K562 (cell line): ENCODE results near the gene TUBA4B. TPM values are rescaled to one million over a fixed set of nuclear protein-coding genes. Genes with fewer than 3 reads are reported as not detected.
A peak's percentile ranks its signal among the peaks of the same experiment; 100 is the strongest.

Experiments used
- ATAC-seq: fragments of 200-7000 bp; cut with Tn5 transposase; 3 replicates; pipeline ENCODE4 v1.9.1; 2020; ENCODE audit warnings: moderate library complexity
- BruUV-seq: library from RNA; stranded (reverse); fragments of 400-500 nt; replicated peaks from 2 replicates; lab custom pipeline; 2021; lab: Mats Ljungman, UMichigan
- CTCF ChIA-PET: fragments of 300-600 bp; formaldehyde crosslinking; extraction: SDS; loops from one replicate; lab custom pipeline; 2021; ENCODE audit warnings: low intra/inter-chr PET ratio; lab: Yijun Ruan, JAX
- POLR2A ChIA-PET: fragments of 300-600, 350-650 bp; sonication (Branson Sonifier 250); formaldehyde crosslinking; extraction: SDS; loops from one replicate; lab custom pipeline; 2021; ENCODE audit warnings: antibody characterized with exemption, inconsistent platforms; lab: Yijun Ruan, JAX
- DNase-seq, 4 experiments: peaks; one replicate each; pipeline versions ENCODE4 v3.0.0 to v3.0.0-alpha.2; 2011 to 2018; ENCODE audit warnings: low spot score in 3 of 4, mixed read lengths in 3 of 4; ENCODE audit errors: extremely low read depth in 1 of 4
- FAIRE-seq: peaks from 2 replicates; lab custom pipeline; 2011; peaks lifted over from hg19 to GRCh38; lab: Jason Lieb, UNC
- H2AFZ ChIP-seq: 2 replicates; pipeline ENCODE4 v1.6.0; 2011; ENCODE audit warnings: low read depth, low read length, control low read depth, inconsistent platforms
- H3K27ac ChIP-seq: fragments of 200-600 bp; 3 replicates; pipeline ENCODE4 v1.8.0; 2011; ENCODE audit warnings: low read depth, mild to moderate bottlenecking, control low read depth, inconsistent platforms, low read length, moderate library complexity, mixed read lengths; ENCODE audit errors: extremely low read depth
- H3K27me3 ChIP-seq, 2 experiments: fragments of 300-600 bp in 1 of 2; 2 replicates in 1 of 2; 3 replicates in 1 of 2; pipeline versions ENCODE4 v1.6.0 to v1.8.0; 2011; ENCODE audit warnings: inconsistent platforms in 2 of 2, low read length in 2 of 2, mild to moderate bottlenecking in 1 of 2, mixed read lengths in 1 of 2, moderate library complexity in 1 of 2; ENCODE audit not compliant: control insufficient read depth in 2 of 2, insufficient read depth in 2 of 2
- H3K36me3 ChIP-seq: fragments of 300-600 bp; 3 replicates; pipeline ENCODE4 v1.8.0; 2011; ENCODE audit warnings: mild to moderate bottlenecking, low read length, inconsistent platforms; ENCODE audit not compliant: control insufficient read depth, insufficient read depth
- H3K4me1 ChIP-seq, 2 experiments: fragments of 200-600 bp in 1 of 2; replicated peaks in 1 of 2; 2 replicates in 1 of 2; 3 replicates in 1 of 2; pipeline versions ENCODE4 v1.5.1 to v1.8.0; 2011; ENCODE audit warnings: inconsistent platforms in 2 of 2, low read length in 2 of 2, mild to moderate bottlenecking in 1 of 2, mixed read lengths in 1 of 2, moderate library complexity in 1 of 2; ENCODE audit not compliant: control insufficient read depth in 2 of 2, insufficient read depth in 2 of 2
- H3K4me2 ChIP-seq: 2 replicates; pipeline ENCODE4 v1.6.1; 2011; ENCODE audit warnings: low read length, control low read depth, inconsistent platforms, mixed read lengths; ENCODE audit not compliant: insufficient read depth
- H3K4me3 ChIP-seq: fragments of 200-600 bp; sonication (generic), shearing (Covaris generic); 2 replicates; pipeline ENCODE4 v1.5.1; 2016; ENCODE audit warnings: control low read depth, inconsistent platforms
- H3K79me2 ChIP-seq: fragments of 200-600 bp; 3 replicates; pipeline ENCODE4 v1.8.0; 2011; ENCODE audit warnings: low read length, inconsistent platforms; ENCODE audit not compliant: control insufficient read depth, insufficient read depth
- H3K9ac ChIP-seq, 2 experiments: 2 replicates each; pipeline versions ENCODE4 v1.6.0 to v1.6.1; 2011; ENCODE audit warnings: low read depth in 2 of 2, low read length in 2 of 2, control low read depth in 1 of 2, inconsistent platforms in 1 of 2, mild to moderate bottlenecking in 1 of 2, mixed read lengths in 1 of 2; ENCODE audit not compliant: insufficient read depth in 1 of 2
- H3K9me1 ChIP-seq: one replicate; pipeline ENCODE4 v1.6.0; 2011; ENCODE audit warnings: inconsistent platforms, mild to moderate bottlenecking, low read length, moderate library complexity; ENCODE audit not compliant: control insufficient read depth, insufficient read depth
- H3K9me3 ChIP-seq: replicated peaks from 2 replicates; pipeline ENCODE4 v1.5.1; 2011; ENCODE audit warnings: low read depth, low read length, inconsistent platforms; ENCODE audit not compliant: control insufficient read depth, insufficient read depth
- H4K20me1 ChIP-seq: replicated peaks from 2 replicates; pipeline ENCODE4 v1.6.1; 2011; ENCODE audit warnings: low read length, inconsistent platforms, mixed read lengths; ENCODE audit not compliant: control insufficient read depth, insufficient read depth
- CBX3 ChIP-seq, 2 experiments: IDR thresholded peaks; 1 replicate in 1 of 2; 2 replicates in 1 of 2; pipeline ENCODE4 v1.6.1; 2012; ENCODE audit warnings: inconsistent platforms in 2 of 2, low read length in 2 of 2, borderline replicate concordance in 1 of 2, control low read depth in 1 of 2
- CC2D1A ChIP-seq: fragments of 450-650 bp; IDR thresholded peaks from 2 replicates; pipeline ENCODE4 v1.6.1; 2017; ENCODE audit warnings: mild to moderate bottlenecking
- CHAMP1 ChIP-seq: fragments of 450-650 bp; IDR thresholded peaks from 2 replicates; pipeline ENCODE4 v1.6.1; 2016; ENCODE audit warnings: mild to moderate bottlenecking
- CREB1 ChIP-seq, 2 experiments: sonication (generic) in 1 of 2; formaldehyde crosslinking in 1 of 2; IDR thresholded peaks; 2 replicates each; pipeline versions ENCODE4 v1.6.1 to v1.8.0; 2012 to 2022; ENCODE audit warnings: inconsistent platforms in 1 of 2, mild to moderate bottlenecking in 1 of 2, missing genetic modification reagents in 1 of 2, moderate library complexity in 1 of 2
- CREM ChIP-seq: IDR thresholded peaks from 2 replicates; pipeline ENCODE4 v1.6.1; 2014; ENCODE audit warnings: antibody characterized with exemption, low read depth
- EHMT2 ChIP-seq: fragments of 450-650 bp; IDR thresholded peaks from 2 replicates; pipeline ENCODE4 v1.6.1; 2018; ENCODE audit warnings: antibody characterized with exemption
- GATA2 ChIP-seq: sonication (generic); formaldehyde crosslinking; IDR thresholded peaks from 2 replicates; pipeline ENCODE4 v1.4.0; 2020; ENCODE audit warnings: mild to moderate bottlenecking, missing genetic modification reagents
- HLTF ChIP-seq: fragments of 450-650 bp; IDR thresholded peaks from 2 replicates; pipeline ENCODE4 v1.6.1; 2016
- ILF3 ChIP-seq: fragments of 450-650 bp; IDR thresholded peaks from 2 replicates; pipeline ENCODE4 v1.6.1; 2018; ENCODE audit warnings: antibody characterized with exemption, mild to moderate bottlenecking, moderate library complexity, borderline replicate concordance
- POLR2AphosphoS5 ChIP-seq: IDR thresholded peaks from 2 replicates; pipeline ENCODE4 v1.6.1; 2011; ENCODE audit warnings: mild to moderate bottlenecking, low read depth, low read length, moderate library complexity; ENCODE audit not compliant: control insufficient read depth, insufficient read depth
- SMAD1 ChIP-seq: fragments of 150-350 bp; IDR thresholded peaks from 2 replicates; pipeline ENCODE4 v1.6.1; 2014; ENCODE audit warnings: low read length, low read depth; ENCODE audit not compliant: partially characterized antibody
- SRSF7 ChIP-seq: fragments of 200-400 bp; formaldehyde crosslinking; optimal IDR thresholded peaks from 2 replicates; pipeline ENCODE3; 2017; ENCODE audit warnings: mild to moderate bottlenecking, low read depth, low read length
- TBP ChIP-seq: optimal IDR thresholded peaks from 2 replicates; pipeline ENCODE3; 2011; ENCODE audit warnings: low read depth, low read length, improper control_type of control experiment
- TEAD1 ChIP-seq, 2 experiments: fragments of 450-650 bp in 1 of 2; sonication (generic) in 1 of 2; formaldehyde crosslinking; IDR thresholded peaks; 2 replicates each; pipeline versions ENCODE4 v1.4.0 to v1.8.0; 2020 to 2022; ENCODE audit warnings: mild to moderate bottlenecking in 2 of 2, missing genetic modification reagents in 1 of 2
- XRCC4 ChIP-seq: IDR thresholded peaks from one replicate; pipeline ENCODE4 v1.6.1; 2011; ENCODE audit not compliant: insufficient read depth, insufficient read length; ENCODE audit errors: extremely low read depth
- ZMIZ1 ChIP-seq, 2 experiments: fragments of 150-350 bp in 1 of 2; IDR thresholded peaks; 2 replicates each; pipeline ENCODE4 v1.6.1; 2012 to 2016; ENCODE audit warnings: low read depth in 2 of 2, low read length in 2 of 2, mild to moderate bottlenecking in 1 of 2, moderate library complexity in 1 of 2
- ZNF311 ChIP-seq: fragments of 250-450 bp; sonication (Bioruptor Pico); IDR thresholded peaks from 2 replicates; pipeline ENCODE4 v1.4.0; 2020; ENCODE audit warnings: mild to moderate bottlenecking, moderate library complexity
- ZNF436 ChIP-seq: fragments of 250-450, 450-650 bp; sonication (Bioruptor Pico); formaldehyde crosslinking; IDR thresholded peaks from 2 replicates; pipeline ENCODE4 v1.7.0; 2020; ENCODE audit warnings: mild to moderate bottlenecking
- WGBS: fragments of 100-300 bp; shearing (Covaris generic); methylation state at CpG from one replicate; pipeline ENCODE4 v1.1.6; 2016; ENCODE audit warnings: low coverage, mixed read lengths; ENCODE audit not compliant: insufficient coverage; ENCODE audit errors: missing lambda C conversion rate; 5-methylcytosine and 5-hydroxymethylcytosine counted together
- in situ Hi-C: fragments of 300-500 bp; cut with MboI; formaldehyde crosslinking; loops from 4 replicates; pipeline ENCODE4 v1.15.0; 2018; ENCODE audit warnings: inconsistent platforms, mixed read lengths
- intact Hi-C: fragments of 100-400 bp; cut with micrococcal nuclease; formaldehyde crosslinking; loops from 2 replicates; pipeline ENCODE4 v1.14.2; 2022
- polyA plus RNA-seq, 8 experiments: library from polyadenylated mRNA; depleted of rRNA in 4 of 8; stranded (reverse) in 5 of 8; unstranded in 3 of 8; fragments of >200 nt; fragmentation: Nextera tagmentation in 2 of 8; fragmentation: Illumina TruSeq in 1 of 8; extraction: Ambion mirVana in 2 of 8; extraction: Trizol in 1 of 8; gene quantifications; 2 replicates each; pipeline versions ENCODE4 v1.2.1 to v1.2.3, GENCODE V29; 2011 to 2014; ENCODE audit warnings: inconsistent platforms in 1 of 8, missing spikeins in 1 of 8
- total RNA-seq, 7 experiments: library from RNA; depleted of rRNA in 6 of 7; stranded (reverse); fragments of >200 nt in 6 of 7; fragmentation: Illumina TruSeq in 2 of 7; extraction: Trizol in 2 of 7; gene quantifications; 2 replicates each; pipeline versions ENCODE4 v1.2.1 to v1.2.3, GENCODE V29; 2011 to 2021; ENCODE audit warnings: low replicate concordance in 1 of 7

The TUBA4B gene
- total and polyA plus RNA-seq, 9 of the 15 experiments (the other 6 are each of a cell fraction or from before 2014, with no cell fraction given) = 0.04 TPM; not detected in 8

GRCh38 chr2:219309278-219309677 lies 56.2 kb downstream of the TUBA4B start, which contains the start of gene PTPRN:
TSS of gene PTPRN (minus strand) at chr2:219309401. CDS start at chr2:219309332, 69 bp downstream.
- Histone ChIP-seq H3K9me1 (no peaks in the 10 kb centered on the region), H3K4me3 (peak within 1 kb of the TSS; percentile 22), H2AFZ (no peak within 1 kb of the TSS), H3K79me2 (no peaks in the 10 kb centered on the region), H3K9me3 (no peaks in the 10 kb centered on the region), H3K4me1 (peaks cover 0 to 15% of the 10 kb centered on the region in 2 experiments; a peak in 2 of 5 replicates), H3K27ac (no peak within 1 kb of the TSS), H3K9ac (no peak within 1 kb of the TSS), H3K4me2 (peak within 1 kb of the TSS; percentile 65), H4K20me1 (no peaks in the 10 kb centered on the region), H3K36me3 (no peaks in the 10 kb centered on the region), H3K27me3 (peaks cover 6 to 22% of the 10 kb centered on the region in 2 experiments; a peak in 3 of 5 replicates)
- no peak for ATAC-seq
- in situ Hi-C loops (no loop called here), intact Hi-C loops (no loop called here)
- 4% methylated on average over 19 of the region's 37 CpGs for WGBS
- POLR2A ChIA-PET = interaction anchor here (0.6 to 1.0 kb wide), 3 partner anchors 9 to 1209 kb away, joined by 3 read pairs; no protein-coding TSS in a partner anchor
- no peak for FAIRE-seq
- peak in 2 of 4 experiments; percentile 42 to 48 for DNase-seq
- no TSS peak for BruUV-seq
- CTCF ChIA-PET = no interaction called here
- TF ChIP-seq TEAD1 (CRISPR knock-in tag; IDR thresholded peaks at IDR 0.05) (no peak), ZNF436 (CRISPR knock-in tag) (no peak), HLTF (no peak), TBP (no peak), EHMT2 (no peak), ZNF311 (CRISPR knock-in tag) (no peak), SRSF7 (no peak), XRCC4 (no peak), ZMIZ1 (IDR thresholded peaks at IDR 0.05; ENCODE audit: low read depth in 2 of 2, low read length in 2 of 2) (no peak), POLR2AphosphoS5 (no peak), SMAD1 (no peak), CREB1 (IDR thresholded peaks at IDR 0.05) (peak; percentile 66), CREB1 (CRISPR knock-in tag; IDR thresholded peaks at IDR 0.05) (no peak), CBX3 (IDR thresholded peaks at IDR 0.05; ENCODE audit: borderline replicate concordance in 1 of 2, low read length in 2 of 2) (no peak), ILF3 (no peak), CREM (peak; percentile 66), CC2D1A (no peak), GATA2 (CRISPR knock-in tag) (no peak), CHAMP1 (no peak)
